ENCODE results near the gene RBFOX2. TPM values are rescaled to one million over a fixed set of nuclear protein-coding genes. Genes with fewer than 3 reads are reported as not detected.

RBFOX2 gene
- total RNA-seq, 1 experiment from 2014 or later = 24.2 TPM

- Histone ChIP-seq H3K9me2 (replicated peaks; ENCODE audit: insufficient read depth, low read length) (no peaks in the 10 kb centered on the region), H2AFZ (ENCODE audit: low read length) (no peak overlapping the region), H4K20me1 (ENCODE audit: insufficient read depth, low read depth, low read length) (no peaks in the 10 kb centered on the region), H3K9ac (ENCODE audit: low read length) (no peak overlapping the region), H3K27me3 (ENCODE audit: low read length) (no peaks in the 10 kb centered on the region), H3K4me1 (ENCODE audit: low read length) (peaks cover 9% of the 10 kb centered on the region), H3K4me2 (ENCODE audit: low read depth, low read length, poor library complexity, severe bottlenecking) (no peak overlapping the region), H3K79me2 (ENCODE audit: low read length) (no peaks in the 10 kb centered on the region), H3K9me3 (ENCODE audit: low read length) (no peaks in the 10 kb centered on the region), H3K4me3 (ENCODE audit: low read length) (no peak overlapping the region), H3K36me3 (ENCODE audit: insufficient read depth, low read length) (no peaks in the 10 kb centered on the region), H3K27ac (ENCODE audit: low read length) (no peak overlapping the region)
- no peak for DNase-seq
Measured at GRCh38 chr22:35784633-35785032, 244.0 kb downstream of the RBFOX2 start.

- no peaks in the 10 kb centered on the region for H3K9me2 ChIP-seq (replicated peaks; ENCODE audit: insufficient read depth, low read length)
- no peak overlapping the region for H3K4me2 ChIP-seq (ENCODE audit: low read depth, low read length, poor library complexity, severe bottlenecking)
- H3K79me2 ChIP-seq (ENCODE audit: low read length) = no peaks in the 10 kb centered on the region
- no peaks in the 10 kb centered on the region for H3K36me3 ChIP-seq (ENCODE audit: insufficient read depth, low read length)
- no peak overlapping the region for H2AFZ ChIP-seq (ENCODE audit: low read length)
- H3K27me3 ChIP-seq (ENCODE audit: low read length) = no peaks in the 10 kb centered on the region
- H3K9me3 ChIP-seq (ENCODE audit: low read length) = no peaks in the 10 kb centered on the region
- H4K20me1 ChIP-seq (ENCODE audit: insufficient read depth, low read depth, low read length) = no peaks in the 10 kb centered on the region
- H3K4me3 ChIP-seq (ENCODE audit: low read length) = no peak overlapping the region
- no peak overlapping the region for H3K27ac ChIP-seq (ENCODE audit: low read length)
- H3K4me1 ChIP-seq (ENCODE audit: low read length) = peaks cover 9% of the 10 kb centered on the region
- no peak overlapping the region for H3K9ac ChIP-seq (ENCODE audit: low read length)
- DNase-seq = no peak
Measured at GRCh38 chr22:35783943-35784614, 244.5 kb downstream of the RBFOX2 start.

- no peak overlapping the region for H2AFZ ChIP-seq (ENCODE audit: low read length)
- H3K4me3 ChIP-seq (ENCODE audit: low read length) = no peak overlapping the region
- H3K4me2 ChIP-seq (ENCODE audit: low read depth, low read length, poor library complexity, severe bottlenecking) = no peak overlapping the region
- H3K36me3 ChIP-seq (ENCODE audit: insufficient read depth, low read length) = no peaks in the 10 kb centered on the region
- H3K9me3 ChIP-seq (ENCODE audit: low read length) = no peaks in the 10 kb centered on the region
- H4K20me1 ChIP-seq (ENCODE audit: insufficient read depth, low read depth, low read length) = no peaks in the 10 kb centered on the region
- H3K79me2 ChIP-seq (ENCODE audit: low read length) = no peaks in the 10 kb centered on the region
- H3K27ac ChIP-seq (ENCODE audit: low read length) = no peak overlapping the region
- H3K9ac ChIP-seq (ENCODE audit: low read length) = no peak overlapping the region
- DNase-seq = no peak
- H3K4me1 ChIP-seq (ENCODE audit: low read length) = peaks cover 9% of the 10 kb centered on the region
- no peaks in the 10 kb centered on the region for H3K27me3 ChIP-seq (ENCODE audit: low read length)
- H3K9me2 ChIP-seq (replicated peaks; ENCODE audit: insufficient read depth, low read length) = no peaks in the 10 kb centered on the region
Measured at GRCh38 chr22:35782504-35782903, 246.1 kb downstream of the RBFOX2 start.

- H3K79me2 ChIP-seq (ENCODE audit: low read length) = no peaks in the 10 kb centered on the region
- H3K9ac ChIP-seq (ENCODE audit: low read length) = no peak overlapping the region
- H2AFZ ChIP-seq (ENCODE audit: low read length) = no peak overlapping the region
- H3K27me3 ChIP-seq (ENCODE audit: low read length) = no peaks in the 10 kb centered on the region
- H3K27ac ChIP-seq (ENCODE audit: low read length) = no peak overlapping the region
- H3K4me3 ChIP-seq (ENCODE audit: low read length) = no peak overlapping the region
- no peak overlapping the region for H3K4me2 ChIP-seq (ENCODE audit: low read depth, low read length, poor library complexity, severe bottlenecking)
- no peaks in the 10 kb centered on the region for H3K36me3 ChIP-seq (ENCODE audit: insufficient read depth, low read length)
- no peaks in the 10 kb centered on the region for H3K9me2 ChIP-seq (replicated peaks; ENCODE audit: insufficient read depth, low read length)
- DNase-seq = no peak
- H4K20me1 ChIP-seq (ENCODE audit: insufficient read depth, low read depth, low read length) = no peaks in the 10 kb centered on the region
- H3K9me3 ChIP-seq (ENCODE audit: low read length) = no peaks in the 10 kb centered on the region
- peaks cover 9% of the 10 kb centered on the region for H3K4me1 ChIP-seq (ENCODE audit: low read length)
Measured at GRCh38 chr22:35781898-35782297, 246.7 kb downstream of the RBFOX2 start.

DNA sequence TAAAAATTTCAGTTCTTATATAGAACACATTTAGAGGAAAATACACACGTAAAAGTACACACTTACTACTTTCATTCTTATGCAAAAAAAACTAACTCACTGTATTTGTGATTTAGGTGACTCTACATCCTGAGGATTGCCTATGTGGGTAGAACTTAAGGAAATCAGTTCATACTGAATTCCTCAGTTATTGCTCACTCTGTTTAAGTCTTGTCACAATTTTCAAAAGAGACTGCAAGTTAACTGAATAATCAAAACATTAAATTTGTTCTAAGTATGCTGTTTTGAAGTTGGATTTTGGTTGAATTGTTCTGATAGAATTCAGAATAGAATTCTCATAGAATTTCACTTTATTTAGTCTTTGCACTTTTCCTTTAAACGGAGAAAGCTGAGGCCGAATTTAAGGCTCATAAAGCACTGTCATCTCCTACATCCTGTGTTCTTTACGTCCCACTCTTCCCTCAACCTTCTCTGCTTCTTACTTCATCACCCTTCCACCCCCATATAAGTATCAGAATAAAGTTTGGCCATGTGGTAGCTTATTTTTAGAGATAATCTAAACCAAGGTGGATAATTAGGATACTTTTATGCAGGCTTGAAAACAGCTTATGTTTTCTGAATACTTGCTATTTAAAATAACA, 251.2 kb downstream of the RBFOX2 start:
- Histone ChIP-seq H3K79me2 (ENCODE audit: low read length) (no peaks in the 10 kb centered on the region), H3K9me3 (ENCODE audit: low read length) (no peaks in the 10 kb centered on the region), H3K27ac (ENCODE audit: low read length) (no peak overlapping the region), H3K4me1 (ENCODE audit: low read length) (no peaks in the 10 kb centered on the region), H3K27me3 (ENCODE audit: low read length) (no peaks in the 10 kb centered on the region), H3K36me3 (ENCODE audit: insufficient read depth, low read length) (no peaks in the 10 kb centered on the region), H4K20me1 (ENCODE audit: insufficient read depth, low read depth, low read length) (no peaks in the 10 kb centered on the region), H2AFZ (ENCODE audit: low read length) (no peak overlapping the region), H3K9me2 (replicated peaks; ENCODE audit: insufficient read depth, low read length) (no peaks in the 10 kb centered on the region), H3K9ac (ENCODE audit: low read length) (no peak overlapping the region), H3K4me2 (ENCODE audit: low read depth, low read length, poor library complexity, severe bottlenecking) (no peak overlapping the region), H3K4me3 (ENCODE audit: low read length) (no peak overlapping the region)
- DNase-seq = no peak

- H3K4me1 ChIP-seq (ENCODE audit: low read length) = no peaks in the 10 kb centered on the region
- no peaks in the 10 kb centered on the region for H4K20me1 ChIP-seq (ENCODE audit: insufficient read depth, low read depth, low read length)
- H3K27ac ChIP-seq (ENCODE audit: low read length) = no peak overlapping the region
- H3K4me2 ChIP-seq (ENCODE audit: low read depth, low read length, poor library complexity, severe bottlenecking) = no peak overlapping the region
- H3K4me3 ChIP-seq (ENCODE audit: low read length) = no peak overlapping the region
- no peak overlapping the region for H3K9ac ChIP-seq (ENCODE audit: low read length)
- H3K79me2 ChIP-seq (ENCODE audit: low read length) = no peaks in the 10 kb centered on the region
- DNase-seq = no peak
- H2AFZ ChIP-seq (ENCODE audit: low read length) = no peak overlapping the region
- H3K27me3 ChIP-seq (ENCODE audit: low read length) = no peaks in the 10 kb centered on the region
- no peaks in the 10 kb centered on the region for H3K9me3 ChIP-seq (ENCODE audit: low read length)
- no peaks in the 10 kb centered on the region for H3K9me2 ChIP-seq (replicated peaks; ENCODE audit: insufficient read depth, low read length)
- no peaks in the 10 kb centered on the region for H3K36me3 ChIP-seq (ENCODE audit: insufficient read depth, low read length)
Measured at GRCh38 chr22:35775339-35775738, 253.3 kb downstream of the RBFOX2 start.

DNA sequence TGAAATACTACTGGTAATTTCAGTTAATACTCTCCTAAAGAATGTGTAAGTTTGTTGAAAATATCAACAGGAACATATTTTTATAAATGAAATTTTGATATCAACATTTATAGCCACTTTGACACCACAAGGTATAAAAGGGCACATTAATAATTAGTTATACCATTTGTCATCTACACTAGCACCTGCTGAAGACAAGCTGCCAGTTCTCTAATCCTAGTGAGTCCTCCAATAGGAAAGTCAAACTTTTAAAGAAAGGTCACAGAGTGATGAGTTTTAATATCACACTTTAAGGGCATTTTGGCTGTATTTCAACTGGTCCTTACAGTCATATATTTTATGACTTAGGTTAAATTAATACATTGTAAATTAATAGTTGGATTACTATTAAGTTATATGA, 258.6 kb downstream of the RBFOX2 start:
- no peak overlapping the region for H3K4me2 ChIP-seq (ENCODE audit: low read depth, low read length, poor library complexity, severe bottlenecking)
- H3K36me3 ChIP-seq (ENCODE audit: insufficient read depth, low read length) = no peaks in the 10 kb centered on the region
- H3K4me1 ChIP-seq (ENCODE audit: low read length) = no peaks in the 10 kb centered on the region
- no peaks in the 10 kb centered on the region for H4K20me1 ChIP-seq (ENCODE audit: insufficient read depth, low read depth, low read length)
- no peak overlapping the region for H3K27ac ChIP-seq (ENCODE audit: low read length)
- no peaks in the 10 kb centered on the region for H3K79me2 ChIP-seq (ENCODE audit: low read length)
- no peaks in the 10 kb centered on the region for H3K27me3 ChIP-seq (ENCODE audit: low read length)
- no peaks in the 10 kb centered on the region for H3K9me3 ChIP-seq (ENCODE audit: low read length)
- no peak overlapping the region for H2AFZ ChIP-seq (ENCODE audit: low read length)
- H3K9ac ChIP-seq (ENCODE audit: low read length) = no peak overlapping the region
- H3K9me2 ChIP-seq (replicated peaks; ENCODE audit: insufficient read depth, low read length) = no peaks in the 10 kb centered on the region
- no peak for DNase-seq
- H3K4me3 ChIP-seq (ENCODE audit: low read length) = no peak overlapping the region

DNA sequence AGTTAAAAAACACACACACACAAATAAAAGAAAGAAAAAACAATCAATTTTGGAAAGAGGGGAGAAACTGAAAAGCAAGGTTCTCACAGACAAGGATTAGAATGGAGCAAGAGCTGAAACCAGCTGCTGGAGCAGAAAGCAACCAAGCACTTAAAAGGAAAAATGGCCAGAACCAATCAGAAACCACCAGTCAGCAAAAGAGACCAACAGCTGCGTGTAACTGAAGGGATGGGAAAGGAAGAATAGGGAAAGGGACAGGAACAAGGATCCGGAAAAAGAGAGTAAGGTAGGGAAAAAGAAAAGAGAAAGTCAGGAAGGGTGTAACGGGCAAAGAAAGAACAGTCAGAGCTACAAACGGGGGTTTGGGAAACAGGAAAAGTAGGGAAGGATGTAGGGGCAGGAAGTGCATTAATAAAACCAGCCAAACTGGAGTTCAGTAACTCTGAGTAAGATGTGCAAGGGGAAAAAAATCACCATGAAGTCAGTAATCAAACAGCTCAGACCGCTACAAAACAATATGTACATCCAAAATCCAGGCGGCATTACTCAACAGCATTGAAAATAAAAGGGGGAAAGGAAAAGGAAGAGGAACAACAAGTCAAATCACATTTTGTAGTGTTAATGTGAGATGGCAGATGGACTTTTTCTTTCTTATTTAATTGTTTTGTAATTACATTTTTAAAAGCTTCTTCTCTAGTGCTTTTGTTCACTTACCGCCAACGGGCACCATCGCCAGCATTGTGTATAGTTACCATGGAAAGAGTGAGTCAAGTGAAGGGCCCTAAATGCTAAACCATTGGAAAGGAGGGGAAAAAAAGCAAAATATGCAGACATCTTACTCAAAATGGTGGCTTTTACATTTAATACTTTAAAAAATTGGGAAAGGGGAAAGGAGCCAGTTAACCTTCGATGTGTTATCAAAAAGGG, 261.7 kb downstream of the RBFOX2 start:
- Histone ChIP-seq H3K79me2 (ENCODE audit: low read length) (no peaks in the 10 kb centered on the region), H3K9ac (ENCODE audit: low read length) (no peak overlapping the region), H3K4me3 (ENCODE audit: low read length) (no peak overlapping the region), H3K4me2 (ENCODE audit: low read depth, low read length, poor library complexity, severe bottlenecking) (no peak overlapping the region), H2AFZ (ENCODE audit: low read length) (no peak overlapping the region), H3K9me2 (replicated peaks; ENCODE audit: insufficient read depth, low read length) (no peaks in the 10 kb centered on the region), H3K27me3 (ENCODE audit: low read length) (no peaks in the 10 kb centered on the region), H3K9me3 (ENCODE audit: low read length) (no peaks in the 10 kb centered on the region), H3K4me1 (ENCODE audit: low read length) (no peaks in the 10 kb centered on the region), H3K36me3 (ENCODE audit: insufficient read depth, low read length) (no peaks in the 10 kb centered on the region), H3K27ac (ENCODE audit: low read length) (no peak overlapping the region), H4K20me1 (ENCODE audit: insufficient read depth, low read depth, low read length) (no peaks in the 10 kb centered on the region)
- DNase-seq = no peak

Measured in Karpas-422 (cell line).